SH-SY5Y (cell line): ENCODE measurements around the gene CEP44.

Experiments used
- GATA2 ChIP-seq: IDR thresholded peaks from 2 replicates; pipeline ENCODE4 v1.6.1; 2011; ENCODE audit warnings: mild to moderate bottlenecking, low read depth, low read length
- GATA3 ChIP-seq: IDR thresholded peaks from 2 replicates; pipeline ENCODE4 v1.6.1; 2011; ENCODE audit warnings: low read depth, mild to moderate bottlenecking, low read length, moderate library complexity

The CEP44 gene

DNA sequence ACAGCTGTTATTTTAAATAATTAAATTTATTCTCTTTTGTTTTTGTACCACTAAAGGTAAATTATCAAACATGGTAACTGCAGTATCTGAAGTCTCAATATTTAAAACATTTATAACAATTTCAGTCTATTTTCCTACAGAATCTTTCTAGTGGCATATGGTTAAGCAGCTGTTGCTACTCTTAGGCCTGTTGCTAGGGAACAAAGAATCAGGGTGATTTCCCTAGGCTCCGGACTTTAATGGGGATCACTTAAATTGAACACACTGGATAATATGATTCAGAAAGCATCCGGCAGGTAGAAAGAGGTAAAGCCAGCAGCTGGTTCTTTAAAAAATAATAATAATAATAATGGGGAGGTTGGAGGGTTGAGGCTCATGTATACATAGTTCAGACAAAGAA lies 17.8 kb upstream of the CEP44 start:
- TF ChIP-seq GATA3: no peak
- no peak for TF ChIP-seq GATA2

DNA sequence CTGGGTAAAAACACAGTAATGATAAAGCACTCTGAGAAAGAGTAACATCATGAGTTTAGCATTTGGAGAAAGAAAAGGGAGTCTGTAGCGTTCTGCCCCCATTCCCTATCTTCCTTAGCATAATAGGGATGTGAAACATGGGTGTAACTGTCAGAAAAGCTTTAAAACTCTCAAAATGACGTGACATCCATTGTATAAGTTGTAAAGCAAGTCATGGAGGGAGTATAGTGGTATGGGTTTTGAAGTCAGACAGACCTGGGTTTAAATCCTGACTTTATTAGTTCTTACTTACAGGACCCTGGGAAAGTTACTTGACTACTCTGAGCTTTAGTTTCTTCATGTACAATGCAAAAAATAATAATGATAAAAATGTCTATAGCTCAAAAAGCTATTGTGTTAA lies 17.3 kb upstream of the CEP44 start:
- TF ChIP-seq GATA3 (no peak), GATA2 (no peak)

DNA sequence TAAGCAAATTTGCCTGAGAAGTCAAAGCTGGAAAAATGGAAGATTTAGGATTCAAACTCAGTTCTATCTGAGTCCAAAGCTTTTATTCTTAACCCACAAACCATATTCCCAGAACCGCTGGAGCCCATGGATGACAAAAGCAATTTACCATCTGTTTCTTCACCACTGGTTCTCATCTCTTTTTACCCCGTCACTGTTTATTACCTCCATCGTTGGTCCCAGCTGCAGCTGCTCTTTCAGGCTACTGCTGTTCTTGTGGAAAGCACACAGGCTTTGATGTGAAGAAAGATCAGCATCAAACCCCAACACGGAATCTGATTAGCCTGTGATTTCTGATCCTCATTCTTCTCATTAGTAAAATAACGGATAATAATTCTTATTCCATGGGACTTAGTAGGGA lies 9.8 kb upstream of the CEP44 start:
- no peak; the same call in 1 of the 2 replicates for TF ChIP-seq GATA3
- TF ChIP-seq GATA2: peak; percentile 62

DNA sequence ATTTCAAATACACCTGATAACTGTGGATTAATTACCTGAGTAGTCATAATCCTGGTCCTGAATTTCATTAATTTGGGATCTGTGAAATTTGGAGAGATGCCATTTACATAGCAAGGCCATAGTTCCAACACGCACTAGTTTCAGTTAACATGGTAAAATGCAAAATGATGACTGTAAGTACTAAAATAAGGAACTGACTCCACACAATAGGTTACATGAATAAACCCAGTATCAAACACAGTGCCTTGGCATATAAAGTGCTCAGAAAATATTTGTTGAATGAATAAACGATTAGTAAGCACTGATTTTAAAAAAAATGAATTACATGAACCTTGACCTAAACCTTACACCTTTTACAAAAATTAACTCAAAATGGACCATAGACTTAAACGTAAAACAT lies 9.3 kb upstream of the CEP44 start:
- TF ChIP-seq GATA2: no peak
- TF ChIP-seq GATA3: no peak

DNA sequence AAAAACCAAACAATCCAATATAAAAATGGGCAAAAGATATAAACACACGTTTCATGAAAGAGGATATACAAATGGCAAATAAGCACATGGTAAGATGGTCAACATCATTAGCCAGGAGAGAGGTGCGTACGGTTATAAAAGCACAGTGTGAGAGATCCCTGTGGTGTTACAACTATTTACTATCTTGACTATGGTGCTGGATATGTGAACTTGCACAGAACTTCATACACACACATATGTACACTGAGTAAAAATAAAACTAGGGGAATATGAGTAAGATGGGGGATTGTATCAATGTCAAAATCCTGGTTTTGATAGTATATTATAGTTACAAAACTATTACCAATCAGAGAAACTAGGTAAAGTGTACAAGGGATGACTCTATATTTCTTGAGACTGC lies 8.6 kb upstream of the CEP44 start:
- TF ChIP-seq GATA2: no peak
- TF ChIP-seq GATA3: no peak

DNA sequence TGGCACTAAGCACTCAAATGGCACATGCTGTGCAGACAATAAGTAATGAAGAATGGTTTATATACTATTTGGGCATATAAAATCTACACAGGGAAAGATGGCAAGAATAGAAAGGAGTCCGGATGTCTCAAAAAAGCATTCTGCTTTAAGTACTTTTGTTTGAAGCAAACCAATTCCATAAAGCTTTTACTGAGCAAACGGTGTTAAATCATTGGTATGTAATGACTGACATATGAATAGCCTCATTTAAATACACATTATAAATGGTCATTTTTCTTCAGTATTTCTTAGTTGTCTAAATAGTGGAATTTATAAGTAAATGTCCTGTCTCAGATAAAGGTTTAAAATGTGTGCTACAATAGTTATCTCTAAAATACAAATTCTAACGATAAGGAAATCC lies 6.3 kb upstream of the CEP44 start:
- TF ChIP-seq GATA2: no peak
- no peak for TF ChIP-seq GATA3

DNA sequence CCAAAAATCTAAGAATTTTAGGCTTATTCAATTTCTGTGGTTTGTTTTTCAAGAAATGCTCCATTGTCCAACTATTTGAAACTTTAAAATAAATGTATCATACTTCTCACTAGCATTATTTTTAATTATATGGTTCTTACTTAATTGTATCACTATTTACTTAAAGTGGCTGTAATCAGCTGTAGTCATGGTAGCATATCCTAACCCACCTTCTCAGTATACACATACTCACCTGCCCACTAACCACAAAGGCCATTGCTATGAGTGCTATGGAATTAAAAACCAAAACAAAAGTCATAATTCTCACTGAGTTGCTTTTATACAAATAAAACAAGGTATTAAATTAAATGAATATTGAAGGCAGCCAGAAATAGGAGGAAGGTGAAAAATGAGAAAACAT lies 5.2 kb upstream of the CEP44 start:
- no peak for TF ChIP-seq GATA2
- no peak for TF ChIP-seq GATA3

DNA sequence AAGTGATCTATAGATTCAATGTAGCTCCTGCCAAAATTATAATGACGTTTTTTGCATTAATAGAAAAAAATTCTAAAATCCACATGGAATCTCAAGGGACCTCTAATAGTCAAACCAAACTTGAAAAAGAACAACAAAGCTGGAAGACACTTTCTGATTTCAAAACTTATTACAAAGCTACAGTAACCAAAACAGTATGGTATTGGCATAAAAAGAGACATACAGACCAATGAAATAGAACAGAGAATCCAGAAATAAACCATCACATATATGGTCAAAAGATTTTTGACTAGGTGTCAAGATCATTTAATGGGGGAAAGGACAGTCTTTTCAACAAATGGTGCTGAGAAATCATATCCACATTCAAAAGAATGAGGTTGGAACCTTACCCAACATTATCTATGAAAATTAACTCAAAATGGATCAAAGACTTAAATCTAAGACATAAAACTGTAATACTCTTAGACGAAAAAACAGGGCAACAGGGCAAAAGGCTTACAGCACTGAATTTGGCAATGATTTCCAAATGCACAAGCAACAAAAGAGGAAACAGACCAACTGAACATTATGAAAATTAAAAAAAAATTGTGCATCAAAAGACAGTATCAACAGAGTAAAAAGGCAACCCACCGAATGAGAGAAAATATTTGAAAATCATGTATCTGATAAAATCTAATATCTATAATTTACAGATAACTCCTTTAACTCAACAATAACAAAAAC lies 4.1 kb upstream of the CEP44 start:
- TF ChIP-seq GATA3 (no peak), GATA2 (no peak)

DNA sequence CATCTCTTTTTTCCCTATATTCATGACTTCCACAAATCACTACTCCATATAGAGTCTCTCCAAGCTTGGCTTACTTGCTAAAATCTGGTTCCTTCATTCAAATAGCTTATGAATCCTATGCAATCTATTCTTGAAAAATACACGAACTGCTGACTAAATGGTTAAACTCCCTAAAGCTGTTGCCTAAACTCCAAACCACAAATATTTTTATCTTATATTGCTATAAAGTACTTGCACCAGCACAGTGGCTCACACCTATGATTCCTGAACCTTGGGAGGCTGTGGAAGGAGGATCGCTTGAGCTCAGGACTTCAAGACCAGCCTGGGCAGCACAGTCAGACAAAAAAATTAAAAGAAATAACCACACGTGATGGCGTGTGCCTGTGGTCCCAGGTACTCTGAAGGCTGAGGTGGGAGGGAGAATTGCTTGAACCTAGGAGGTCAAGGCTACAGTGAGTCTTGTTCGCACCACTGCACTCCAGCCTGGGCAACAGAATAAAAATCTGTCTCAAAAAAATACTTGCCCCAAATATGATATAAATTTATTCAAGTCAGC lies 2.5 kb upstream of the CEP44 start:
- TF ChIP-seq GATA2 (no peak), GATA3 (no peak)

DNA sequence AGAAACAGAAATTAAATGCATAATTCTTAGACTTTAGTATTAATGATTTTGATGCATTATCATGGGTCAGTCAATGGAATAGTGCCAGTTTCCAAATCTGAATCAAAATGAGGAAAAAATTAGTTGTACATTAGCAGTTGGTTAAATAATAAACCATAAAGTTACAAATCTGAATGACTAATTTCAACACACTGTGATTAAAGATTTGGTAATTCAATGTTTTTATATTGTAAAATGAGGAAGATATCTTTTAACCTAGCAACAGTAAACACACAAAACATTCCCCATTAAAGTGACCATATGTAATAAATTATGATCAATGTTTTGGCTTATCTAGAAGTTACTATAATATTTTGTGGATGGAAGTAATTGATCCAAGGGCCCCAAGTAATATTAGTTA lies 1.8 kb upstream of the CEP44 start:
- no peak for TF ChIP-seq GATA3
- no peak for TF ChIP-seq GATA2

DNA sequence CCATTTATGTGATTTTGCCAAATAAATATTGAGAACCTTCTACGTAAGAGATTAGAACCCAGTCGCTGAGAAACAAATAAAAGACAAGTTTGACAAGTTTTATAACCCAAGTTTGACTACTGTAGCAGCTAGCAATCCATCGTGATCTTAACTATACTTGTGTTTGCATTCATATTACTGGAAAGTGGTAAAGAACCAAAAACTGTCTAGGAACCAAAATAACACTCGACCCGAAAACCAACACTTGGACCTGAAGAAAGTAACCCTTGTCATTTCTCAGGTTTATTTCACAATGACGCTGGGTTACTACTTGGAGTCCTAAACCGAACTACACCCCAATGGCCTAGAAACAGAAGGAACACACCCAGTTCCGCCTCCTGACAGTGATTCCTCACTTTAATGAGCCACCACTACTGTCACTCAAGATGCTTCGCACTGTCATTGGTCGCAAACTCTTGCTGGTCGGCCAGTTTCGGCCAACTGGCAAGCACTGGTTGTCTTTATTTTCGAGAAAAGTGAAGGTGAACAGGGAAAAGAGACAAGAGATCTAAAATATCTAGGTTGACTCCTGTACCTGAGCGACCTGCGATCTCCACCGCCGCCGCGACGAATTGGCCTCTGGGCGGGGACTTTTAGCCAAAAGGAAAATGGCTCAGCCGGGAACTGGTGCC lies 740 bp upstream of the CEP44 start:
- no peak for TF ChIP-seq GATA3
- no peak for TF ChIP-seq GATA2

DNA sequence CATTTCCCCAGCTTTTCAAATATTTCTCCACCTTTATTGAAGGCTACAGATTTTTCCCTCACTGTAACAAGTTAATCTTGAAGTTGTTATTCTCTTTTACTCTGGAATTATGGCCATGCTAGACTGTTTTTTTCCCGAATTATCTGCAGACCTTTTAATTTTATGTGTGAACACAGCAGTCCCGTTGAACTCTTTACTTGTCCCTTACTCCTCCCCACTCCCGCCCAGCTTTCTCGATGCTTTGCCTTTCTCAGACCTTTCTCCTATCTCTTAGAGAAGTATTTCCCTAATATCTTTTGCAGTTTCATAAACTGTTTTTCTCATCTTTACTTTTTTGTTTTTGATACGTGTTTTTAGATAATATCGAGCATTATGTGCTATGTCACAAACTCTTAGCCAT lies 776 bp downstream of the CEP44 start:
- TF ChIP-seq GATA3: no peak
- no peak for TF ChIP-seq GATA2

DNA sequence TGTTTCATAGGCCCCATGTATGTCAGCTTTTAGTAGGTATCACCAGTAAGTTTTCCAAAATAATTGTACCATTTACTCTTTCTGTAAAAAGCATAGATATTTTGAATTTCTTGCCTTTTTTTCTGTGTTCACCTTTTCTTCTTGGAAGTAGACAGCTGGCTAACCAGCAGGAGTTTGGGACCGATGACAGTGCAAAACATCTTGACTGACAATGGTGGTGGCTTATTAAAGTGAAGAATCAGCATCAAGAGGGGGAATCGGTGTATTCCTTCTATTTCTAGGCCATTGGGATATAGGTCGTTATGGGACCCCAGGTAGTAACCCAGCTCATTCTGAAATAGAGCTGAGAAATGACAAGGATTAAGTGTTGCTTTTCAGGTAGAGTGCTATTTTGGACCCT lies 3.2 kb downstream of the CEP44 start:
- TF ChIP-seq GATA3: no peak
- no peak for TF ChIP-seq GATA2

DNA sequence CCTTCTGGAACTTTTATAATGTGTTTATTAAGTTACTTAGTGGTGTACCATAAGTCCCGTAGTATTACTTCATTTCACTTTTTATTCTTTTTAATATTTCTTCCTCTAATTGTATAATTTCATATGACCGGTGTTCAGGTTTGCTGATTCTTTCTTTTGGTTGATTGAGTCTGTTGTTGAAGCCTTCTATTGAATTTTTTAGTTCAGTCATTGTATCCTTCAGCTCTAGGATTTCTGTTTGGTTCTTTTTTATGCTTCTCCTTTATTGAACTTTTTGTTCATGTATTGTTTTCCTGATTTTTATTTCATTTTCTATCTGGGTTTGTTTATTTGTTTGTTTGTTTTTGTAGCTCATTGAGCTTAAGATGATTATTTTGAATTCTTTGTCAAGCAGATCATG lies 8.8 kb downstream of the CEP44 start:
- TF ChIP-seq GATA3 (no peak), GATA2 (no peak)

DNA sequence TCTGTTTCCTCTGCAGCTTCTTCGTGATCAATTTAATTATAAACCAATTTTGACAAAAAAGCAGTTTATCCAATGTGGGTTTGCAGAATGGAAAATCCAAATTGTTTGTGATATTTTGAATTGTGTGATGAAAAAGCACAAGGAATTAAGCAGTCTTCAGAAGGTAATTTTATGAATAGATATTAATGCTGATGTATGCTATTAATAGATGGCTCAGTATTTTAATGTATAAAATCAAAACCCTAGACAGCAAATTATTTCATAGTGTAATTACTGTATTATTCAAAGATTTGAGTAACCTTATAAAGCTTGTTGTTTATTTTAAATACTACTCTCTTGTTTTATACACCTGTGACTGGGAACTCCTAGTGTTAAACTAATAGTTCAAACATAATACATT lies 20.0 kb downstream of the CEP44 start:
- TF ChIP-seq GATA3: no peak
- TF ChIP-seq GATA2: no peak
